MG63 (cell line): ENCODE data around the gene OPCML. TPM values are rescaled to one million over a fixed set of nuclear protein-coding genes. Genes with fewer than 3 reads are reported as not detected.

Experiments
- DNase-seq: peaks from one replicate; pipeline ENCODE4 v3.0.0-alpha.2; 2020
- H3K27me3 ChIP-seq: fragments of 250-450 bp; sonication (Bioruptor Pico); 2 replicates; pipeline ENCODE4 v1.5.1; 2020; ENCODE audit warnings: mild to moderate bottlenecking, moderate library complexity
- H3K36me3 ChIP-seq: fragments of 250-450 bp; sonication (Bioruptor Pico); 2 replicates; pipeline ENCODE4 v1.5.1; 2020; ENCODE audit warnings: mild to moderate bottlenecking, moderate library complexity
- H3K4me3 ChIP-seq: fragments of 250-450 bp; sonication (Bioruptor Pico); 2 replicates; pipeline ENCODE4 v1.5.1; 2020; ENCODE audit warnings: mild to moderate bottlenecking, moderate library complexity
- H3K9me3 ChIP-seq: fragments of 250-450 bp; sonication (Bioruptor Pico); 2 replicates; pipeline ENCODE4 v1.5.1; 2020; ENCODE audit warnings: mild to moderate bottlenecking, moderate library complexity
- total RNA-seq: library from RNA; depleted of rRNA; stranded (reverse); fragments of >200 nt; shearing (Covaris generic); gene quantifications from 2 replicates; pipeline ENCODE4 v1.2.3, GENCODE V29; 2014; ENCODE audit warnings: low replicate concordance

The OPCML gene
- total RNA-seq, 1 experiment from 2014 or later = not detected

DNA sequence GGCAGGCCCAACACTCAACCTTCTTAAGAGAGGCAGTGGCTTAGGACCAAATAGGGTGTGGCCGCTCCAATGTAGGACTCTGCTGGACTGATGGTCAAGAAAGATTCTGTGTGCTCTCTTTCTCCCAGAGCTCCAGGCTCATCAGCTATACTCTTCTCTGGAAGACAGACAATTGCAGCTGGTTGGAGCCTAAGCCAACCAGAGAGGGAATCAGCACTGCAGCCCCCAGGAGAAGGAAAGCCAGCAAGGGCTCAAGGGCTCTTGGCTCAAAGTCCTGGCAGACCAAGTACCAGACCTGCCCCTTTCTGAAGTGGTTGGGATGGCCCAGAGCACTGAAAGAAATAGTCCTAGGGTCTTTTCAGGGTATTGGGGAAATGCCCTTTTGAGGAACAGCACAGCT is 1084.5 kb downstream of the OPCML start:
- no peak for DNase-seq
- H3K27me3 ChIP-seq = no peaks in the 10 kb centered on the region
- H3K4me3 ChIP-seq = no peak overlapping the region
- H3K9me3 ChIP-seq = no peaks in the 10 kb centered on the region
- H3K36me3 ChIP-seq = no peaks in the 10 kb centered on the region

DNA sequence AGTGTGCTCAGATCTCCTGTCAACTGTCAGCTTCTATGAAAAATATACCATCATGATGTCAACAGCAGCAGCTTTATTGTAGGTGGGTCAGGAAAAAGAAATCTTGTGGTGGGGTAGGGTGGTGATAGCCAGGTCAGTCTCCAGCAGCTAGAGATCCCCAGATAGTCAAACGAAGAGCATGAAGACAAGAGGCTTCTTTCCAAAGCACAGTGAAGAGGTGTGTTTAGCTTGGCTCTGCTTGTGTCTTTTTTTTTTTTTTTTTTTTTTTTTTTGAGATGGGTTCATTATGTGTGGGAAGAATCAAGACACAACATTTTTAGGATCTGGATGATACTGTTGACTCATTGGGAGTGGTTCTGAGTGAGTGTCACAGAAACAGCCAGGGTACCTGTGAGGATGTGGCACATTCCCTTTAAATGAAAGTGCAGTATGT is 1086.4 kb downstream of the OPCML start:
- no peaks in the 10 kb centered on the region for H3K27me3 ChIP-seq
- no peaks in the 10 kb centered on the region for H3K9me3 ChIP-seq
- no peak overlapping the region for H3K4me3 ChIP-seq
- H3K36me3 ChIP-seq = no peaks in the 10 kb centered on the region
- DNase-seq = no peak

DNA sequence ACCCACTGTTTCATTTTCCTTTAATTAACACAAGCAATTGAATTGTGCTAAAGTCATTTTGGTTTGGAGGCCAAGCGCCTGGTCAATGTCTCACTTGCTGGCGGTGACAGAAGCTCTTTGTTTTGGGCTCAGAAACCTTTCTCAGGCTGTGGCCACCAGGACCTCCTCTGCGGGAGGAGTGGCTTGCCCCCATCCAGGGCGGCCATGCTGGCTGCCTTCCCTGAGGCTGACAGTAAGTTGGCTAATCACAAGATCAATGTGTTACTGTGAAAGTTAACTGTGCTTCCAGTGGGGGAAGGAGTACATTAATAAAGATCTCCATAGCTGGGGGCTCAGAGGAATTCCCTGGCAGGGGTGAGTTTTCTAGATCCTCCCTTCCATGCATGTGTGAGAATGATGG is 1087.4 kb downstream of the OPCML start:
- Histone ChIP-seq H3K4me3 (no peak overlapping the region), H3K27me3 (no peaks in the 10 kb centered on the region), H3K9me3 (no peaks in the 10 kb centered on the region), H3K36me3 (no peaks in the 10 kb centered on the region)
- DNase-seq = no peak

DNA sequence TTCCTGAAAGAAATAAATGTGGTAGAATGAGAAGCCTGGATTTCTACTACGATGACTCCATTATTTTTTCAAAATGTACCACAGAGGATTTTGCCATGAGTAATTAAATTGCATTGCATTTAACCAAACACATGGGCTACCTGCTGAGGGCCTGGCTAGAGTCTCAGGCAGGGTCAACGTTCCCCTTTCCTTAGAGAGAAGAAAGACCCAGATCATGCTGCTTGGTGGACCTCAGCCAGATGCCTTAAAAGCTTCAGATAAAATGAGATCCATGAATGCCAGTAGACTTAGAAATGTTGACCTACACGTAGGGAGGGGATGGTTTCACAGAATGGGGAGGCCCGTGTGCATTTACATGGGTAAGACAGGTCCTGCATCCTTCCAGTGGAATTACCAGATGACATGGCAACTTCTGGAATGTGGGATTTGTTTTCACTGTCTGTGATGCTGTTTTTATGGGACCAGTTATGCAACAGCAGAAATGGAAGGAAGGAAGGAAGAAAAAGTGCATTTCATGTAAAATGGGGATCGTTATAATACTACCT is 1092.5 kb downstream of the OPCML start:
- Histone ChIP-seq H3K36me3 (no peaks in the 10 kb centered on the region), H3K4me3 (no peak overlapping the region), H3K9me3 (no peaks in the 10 kb centered on the region), H3K27me3 (no peaks in the 10 kb centered on the region)
- no peak for DNase-seq

DNA sequence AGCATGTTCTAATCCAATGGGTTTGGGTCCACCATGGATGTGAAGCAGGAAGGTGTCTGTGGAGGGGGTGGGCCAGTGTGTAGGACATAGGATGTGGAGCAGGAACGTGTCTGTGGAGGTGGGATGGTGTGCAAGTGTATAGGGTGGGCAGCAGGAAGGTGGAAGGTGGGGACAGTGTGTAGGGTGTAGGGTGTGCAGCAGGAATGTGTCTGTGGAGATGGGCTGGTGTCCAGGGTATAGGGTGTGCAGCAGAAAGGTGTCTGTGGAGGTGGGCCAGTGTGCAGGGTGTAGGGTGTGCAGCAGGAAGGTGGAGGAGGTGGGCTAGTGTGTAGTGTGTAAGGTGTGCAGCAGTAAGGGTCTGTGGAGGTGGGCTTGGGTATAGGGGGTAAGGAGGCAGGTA is 1093.9 kb downstream of the OPCML start:
- no peaks in the 10 kb centered on the region for H3K27me3 ChIP-seq
- H3K36me3 ChIP-seq = no peaks in the 10 kb centered on the region
- H3K4me3 ChIP-seq = no peak overlapping the region
- no peak for DNase-seq
- H3K9me3 ChIP-seq = no peaks in the 10 kb centered on the region

DNA sequence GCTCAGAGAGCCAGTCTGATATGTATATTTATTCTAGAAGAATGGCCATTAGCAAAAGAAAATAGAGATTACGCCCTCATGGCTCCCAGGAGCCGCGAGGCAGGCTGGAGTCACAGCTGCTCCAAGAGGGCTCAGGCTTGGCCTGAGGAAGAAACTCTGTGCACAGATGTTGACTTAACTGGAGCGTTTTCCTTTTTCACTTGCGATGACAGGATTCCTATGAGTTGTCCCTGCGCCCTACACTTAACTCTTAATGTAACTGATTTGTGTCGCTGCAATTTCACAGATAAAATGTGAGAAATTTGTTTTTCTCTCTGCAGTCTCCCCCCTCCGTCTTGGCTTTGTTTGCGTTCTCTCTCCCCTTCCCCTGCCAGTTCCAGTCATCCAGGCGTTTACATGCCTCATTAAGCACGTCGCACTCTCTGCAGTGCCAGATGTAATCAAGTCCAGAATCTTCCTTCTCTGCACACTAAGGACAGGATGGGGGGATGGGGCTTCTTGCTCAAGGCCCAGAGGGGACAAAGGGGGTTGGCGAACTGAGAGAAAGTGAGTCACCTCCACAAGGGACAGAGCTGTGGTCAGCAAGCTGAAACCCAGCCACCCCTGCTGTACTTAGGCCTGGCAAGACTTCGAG is 1101.8 kb downstream of the OPCML start:
- Histone ChIP-seq H3K4me3 (no peak overlapping the region), H3K27me3 (no peaks in the 10 kb centered on the region), H3K36me3 (no peaks in the 10 kb centered on the region), H3K9me3 (no peaks in the 10 kb centered on the region)
- no peak for DNase-seq

DNA sequence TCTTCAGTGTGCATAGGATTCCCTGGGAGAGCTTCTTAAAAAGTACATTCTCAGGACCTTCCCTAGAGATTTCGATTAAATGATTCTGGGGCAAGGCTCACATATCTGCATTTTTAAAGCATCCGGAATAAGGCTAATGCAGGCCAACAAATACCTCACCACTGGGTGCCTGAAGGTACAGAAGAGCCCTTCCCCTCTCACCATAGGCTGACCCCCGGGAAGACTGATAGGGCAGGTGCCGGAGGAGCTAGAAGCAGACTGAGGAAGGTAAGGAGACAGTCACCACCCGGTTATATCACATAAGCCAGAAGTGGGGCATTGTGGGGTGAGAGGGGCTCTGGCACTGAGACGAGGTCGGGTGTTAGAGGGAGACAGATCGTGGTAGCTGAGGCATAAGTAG is 1102.6 kb downstream of the OPCML start:
- no peak overlapping the region for H3K4me3 ChIP-seq

DNA sequence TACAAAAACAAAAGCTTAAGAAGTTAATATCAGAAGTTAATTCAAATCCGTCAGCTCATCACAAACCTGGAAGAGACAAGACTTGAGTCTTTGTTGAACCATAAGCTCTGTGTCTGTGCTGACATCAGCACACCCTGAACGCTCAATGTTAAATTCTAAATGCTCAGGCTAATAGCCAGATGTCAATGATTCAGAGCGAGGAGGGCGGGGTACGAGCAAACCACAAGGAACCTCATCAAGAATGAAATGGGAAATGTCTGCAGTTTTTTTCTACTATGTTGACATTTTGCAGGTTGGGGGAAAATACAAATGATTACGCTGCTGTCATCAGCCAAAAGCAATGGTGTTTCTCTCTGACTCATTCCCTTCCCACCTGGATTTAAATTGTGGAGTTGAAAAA is 1104.7 kb downstream of the OPCML start:
- Histone ChIP-seq H3K4me3 (no peak overlapping the region), H3K27me3 (no peaks in the 10 kb centered on the region), H3K36me3 (no peaks in the 10 kb centered on the region), H3K9me3 (no peaks in the 10 kb centered on the region)
- DNase-seq = peak; percentile 19

More for the DNA sequence above, 1102.6 kb downstream of the OPCML start:
- Histone ChIP-seq H3K36me3 (no peaks in the 10 kb centered on the region), H3K27me3 (no peaks in the 10 kb centered on the region), H3K9me3 (no peaks in the 10 kb centered on the region)
- no peak for DNase-seq

DNA sequence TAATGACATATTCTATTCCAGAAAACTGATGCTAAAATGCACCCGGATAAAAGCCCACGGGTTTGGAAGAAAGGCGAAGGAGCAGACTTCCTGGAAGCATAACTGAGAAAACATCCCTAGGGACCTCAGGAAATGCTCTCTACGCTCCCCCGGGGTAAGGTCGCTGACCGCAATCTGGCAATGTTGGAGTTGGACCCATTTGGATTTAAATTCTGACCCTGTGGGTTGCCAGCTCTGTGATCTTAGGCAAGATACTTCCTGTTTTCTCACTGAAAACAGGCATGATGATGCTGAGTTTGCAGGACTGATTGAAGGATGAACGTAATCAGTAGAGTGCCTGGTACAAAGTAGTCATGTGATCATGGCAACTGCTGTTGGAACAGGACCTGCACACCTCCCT is 1107.9 kb downstream of the OPCML start:
- DNase-seq = no peak
- no peaks in the 10 kb centered on the region for H3K36me3 ChIP-seq
- H3K27me3 ChIP-seq = no peaks in the 10 kb centered on the region

DNA sequence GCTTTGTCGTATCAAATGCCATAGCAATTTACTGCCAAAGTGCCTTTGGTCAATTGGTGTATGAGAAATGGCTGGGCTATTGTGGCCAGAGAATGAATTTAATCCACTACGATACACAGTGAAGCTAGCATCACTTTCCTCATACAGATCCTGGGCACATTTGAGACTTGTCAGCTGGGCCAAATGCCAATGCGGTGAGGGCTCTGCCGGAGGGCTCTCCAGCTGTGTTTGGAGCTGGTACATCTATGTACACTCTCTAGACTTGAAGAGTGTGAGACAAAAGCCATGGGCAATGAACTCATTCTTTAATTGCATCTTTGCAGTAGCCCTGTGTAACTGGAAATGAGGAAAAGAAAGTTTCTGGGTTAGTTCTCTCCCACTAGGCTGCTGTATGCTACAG is 1109.0 kb downstream of the OPCML start:
- no peaks in the 10 kb centered on the region for H3K36me3 ChIP-seq
- no peak for DNase-seq
- H3K9me3 ChIP-seq = no peaks in the 10 kb centered on the region
- no peak overlapping the region for H3K4me3 ChIP-seq
- no peaks in the 10 kb centered on the region for H3K27me3 ChIP-seq

More for the DNA sequence above, 1107.9 kb downstream of the OPCML start:
- Histone ChIP-seq H3K4me3 (no peak overlapping the region), H3K9me3 (no peaks in the 10 kb centered on the region)

DNA sequence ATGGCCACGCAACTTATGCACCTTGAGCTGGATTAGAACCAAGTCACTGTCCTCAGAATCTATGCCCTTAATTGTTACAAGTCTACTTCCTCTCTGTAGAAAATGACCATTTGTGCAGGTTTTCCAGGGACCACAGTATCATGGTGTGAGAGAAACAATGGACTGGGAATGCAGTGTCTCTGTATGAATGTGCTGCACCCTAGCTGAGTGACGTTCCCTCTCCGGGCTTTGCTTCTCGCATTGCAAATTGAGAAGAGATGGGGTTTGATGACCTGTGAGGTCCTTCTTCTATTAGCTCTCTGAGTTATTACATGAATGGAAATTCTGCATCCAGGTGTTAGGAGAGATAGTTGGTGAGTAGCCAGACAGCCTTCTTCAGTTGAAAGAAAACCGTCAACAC is 1109.6 kb downstream of the OPCML start:
- Histone ChIP-seq H3K27me3 (no peaks in the 10 kb centered on the region), H3K9me3 (no peaks in the 10 kb centered on the region), H3K4me3 (no peak overlapping the region)

DNA sequence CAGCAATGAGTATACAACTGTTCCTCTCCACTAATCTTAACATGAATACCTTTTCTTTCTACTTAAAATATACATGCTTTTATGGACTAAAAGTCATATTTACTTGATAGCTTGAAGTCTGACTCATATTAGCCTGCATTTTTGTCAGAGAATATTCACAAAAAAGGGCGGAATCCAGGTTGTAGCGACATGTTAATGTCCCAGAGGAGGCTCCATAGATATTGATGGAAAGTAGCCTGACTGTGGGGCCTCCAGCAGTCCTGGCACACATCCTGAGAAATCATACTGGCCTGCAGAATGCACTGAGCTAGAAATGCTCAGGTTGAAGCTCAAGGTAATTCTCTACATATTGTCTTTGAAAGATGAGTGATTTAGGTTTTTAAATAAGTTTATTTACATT is 1110.7 kb downstream of the OPCML start:
- no peak for DNase-seq
- Histone ChIP-seq H3K27me3 (no peaks in the 10 kb centered on the region), H3K9me3 (no peaks in the 10 kb centered on the region), H3K4me3 (no peak overlapping the region), H3K36me3 (no peaks in the 10 kb centered on the region)

More for the DNA sequence above, 1109.6 kb downstream of the OPCML start:
- no peaks in the 10 kb centered on the region for H3K36me3 ChIP-seq
- DNase-seq = no peak

DNA sequence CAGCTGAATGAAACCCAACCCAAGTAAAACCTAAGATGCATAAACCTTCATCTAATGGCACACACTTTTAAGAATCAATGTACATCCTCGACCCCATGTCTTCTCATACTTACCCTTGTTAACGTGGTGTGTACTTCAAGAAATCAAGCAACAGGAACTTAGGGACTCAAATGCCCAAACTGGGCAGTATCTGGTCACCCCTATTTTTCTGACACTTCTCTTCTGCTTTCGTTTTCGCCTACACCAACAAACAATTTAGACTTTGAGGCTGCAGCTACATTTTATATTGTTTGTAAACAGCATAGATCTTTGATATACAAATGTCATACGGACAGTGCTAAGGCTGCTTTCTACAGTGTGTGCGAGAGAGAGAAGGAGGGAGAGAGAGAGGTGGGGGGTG is 1117.8 kb downstream of the OPCML start:
- DNase-seq = no peak
- Histone ChIP-seq H3K9me3 (no peaks in the 10 kb centered on the region), H3K36me3 (no peaks in the 10 kb centered on the region), H3K4me3 (no peak overlapping the region), H3K27me3 (no peaks in the 10 kb centered on the region)

DNA sequence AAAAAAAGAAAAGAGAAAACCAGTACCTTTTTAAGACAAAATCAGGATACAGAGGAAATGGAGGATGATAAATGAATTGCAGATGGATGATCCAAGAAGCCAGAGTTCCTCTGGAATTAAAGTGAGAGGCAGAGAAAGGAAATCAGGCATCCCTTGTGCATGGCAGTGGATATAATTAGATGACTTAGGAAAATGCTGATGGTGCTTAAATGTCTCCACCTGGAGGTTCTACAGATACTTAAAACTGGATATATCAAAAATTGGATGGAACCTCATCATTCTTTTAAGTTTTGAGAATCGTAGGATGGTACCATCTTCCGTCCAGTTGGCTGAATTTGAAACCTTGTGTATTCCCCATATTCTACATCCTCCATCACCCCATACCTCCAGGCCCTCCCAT is 1121.9 kb downstream of the OPCML start:
- Histone ChIP-seq H3K36me3 (no peaks in the 10 kb centered on the region), H3K4me3 (no peak overlapping the region), H3K27me3 (no peaks in the 10 kb centered on the region; the same call in 1 of the 2 replicates), H3K9me3 (no peaks in the 10 kb centered on the region)
- DNase-seq = no peak

DNA sequence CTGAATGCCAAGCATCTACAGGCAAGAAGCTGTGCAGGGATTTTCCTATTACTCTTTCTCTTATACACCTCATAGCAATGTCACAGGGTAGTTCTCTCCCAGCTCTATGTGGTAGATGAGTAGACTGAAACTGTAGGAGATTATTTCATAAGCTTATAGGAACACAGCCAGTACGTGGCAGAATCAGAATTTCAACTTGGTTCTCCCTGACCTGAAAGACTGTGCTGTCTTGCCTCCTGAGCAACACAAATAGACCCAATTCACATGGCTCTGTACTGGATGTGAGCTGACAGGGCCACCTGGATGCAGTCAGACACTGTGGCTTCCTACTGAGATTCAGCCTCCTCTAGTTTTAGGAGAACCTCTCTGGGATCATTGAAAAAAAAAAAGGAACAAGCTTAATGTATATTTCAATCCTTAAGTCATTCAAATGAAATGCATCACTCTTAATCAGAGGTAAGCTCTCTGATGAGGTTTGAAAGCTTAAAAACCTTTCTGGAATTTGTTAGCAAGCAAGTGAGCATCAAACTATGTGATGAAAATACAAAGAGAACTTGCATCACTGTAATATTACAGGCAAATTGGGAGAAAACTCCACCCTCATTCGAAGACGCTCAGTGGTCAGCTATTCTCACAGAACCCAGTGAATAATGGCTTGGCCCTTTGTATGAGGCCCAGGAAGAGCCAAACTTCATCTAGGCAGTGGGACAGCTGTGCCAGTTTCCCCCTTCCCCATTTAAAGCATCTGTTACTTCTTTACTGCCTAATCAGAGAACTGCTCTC is 1122.5 kb downstream of the OPCML start:
- no peak for DNase-seq
- Histone ChIP-seq H3K4me3 (no peak overlapping the region), H3K36me3 (no peaks in the 10 kb centered on the region), H3K9me3 (no peaks in the 10 kb centered on the region), H3K27me3 (no peaks in the 10 kb centered on the region; the same call in 1 of the 2 replicates)

DNA sequence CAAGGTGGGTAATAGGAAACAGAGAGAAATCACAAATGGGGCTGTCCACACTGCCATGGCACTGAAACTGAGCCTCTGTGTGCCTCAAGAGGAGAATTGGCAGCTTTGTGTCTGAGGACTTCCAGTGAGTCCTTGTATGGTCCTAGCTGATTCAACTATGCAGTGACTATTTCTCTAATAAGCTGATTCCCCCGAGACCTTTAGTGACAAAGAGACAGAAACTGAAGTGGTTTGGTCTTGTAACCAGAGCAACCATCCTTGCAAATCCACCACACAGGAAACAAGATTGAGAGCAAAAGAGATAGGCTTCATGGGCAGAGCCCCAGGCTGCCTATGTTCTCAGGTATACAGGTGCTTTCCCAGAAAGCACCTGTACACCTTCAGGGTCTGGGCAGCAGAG is 1123.4 kb downstream of the OPCML start:
- no peaks in the 10 kb centered on the region; the same call in 1 of the 2 replicates for H3K27me3 ChIP-seq
- no peak overlapping the region for H3K4me3 ChIP-seq
- H3K9me3 ChIP-seq = no peaks in the 10 kb centered on the region
- no peaks in the 10 kb centered on the region for H3K36me3 ChIP-seq
- DNase-seq = no peak

DNA sequence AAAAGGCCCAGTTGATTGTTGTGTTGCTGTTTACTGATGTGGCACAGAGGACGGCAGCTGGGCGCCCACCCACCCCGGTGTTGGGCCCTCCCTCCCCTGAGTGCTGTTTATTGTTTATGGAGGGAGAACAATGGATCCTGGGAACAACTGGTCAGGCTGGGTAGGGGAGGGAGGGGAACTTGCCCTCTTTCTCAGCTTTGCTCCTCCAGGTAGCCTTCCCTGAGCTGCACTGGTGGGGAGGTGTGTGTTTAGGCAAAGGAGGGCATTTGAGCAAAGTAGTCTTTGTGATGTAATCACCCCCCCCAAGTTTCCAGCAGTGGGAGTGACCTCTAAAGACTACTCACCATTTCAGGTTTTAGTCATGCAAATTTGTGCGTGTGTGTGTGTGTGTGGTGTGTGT is 1126.6 kb downstream of the OPCML start:
- no peaks in the 10 kb centered on the region; the same call in 1 of the 2 replicates for H3K27me3 ChIP-seq
- DNase-seq = no peak
- H3K36me3 ChIP-seq = no peaks in the 10 kb centered on the region
- H3K4me3 ChIP-seq = no peak overlapping the region
- no peaks in the 10 kb centered on the region for H3K9me3 ChIP-seq
